Body of pancreas (tissue), 4 donors: Measurements from ENCODE around the gene WDR81. TPM values are rescaled to one million over a fixed set of nuclear protein-coding genes. Genes with fewer than 3 reads are reported as not detected.
A peak's percentile ranks its signal among the peaks of the same experiment; 100 is the strongest.

ENCODE experiments used
- ATAC-seq: fragments of 150-250 bp; one replicate; pipeline ENCODE4 v1.9.1; 2016
- DNase-seq, 4 donors: peaks; one replicate each; pipeline ENCODE4 v3.0.0-alpha.2; 2019
- H3K27ac ChIP-seq, 4 donors: fragments of 200-600 bp; sonication (generic); 1 replicate in 3 of 4; 2 replicates in 1 of 4; pipeline versions ENCODE4 v1.5.1 to v1.6.1; 2016 to 2019; ENCODE audit warnings: mild to moderate bottlenecking in 1 of 4, mixed read lengths in 1 of 4, moderate library complexity in 1 of 4
- H3K27me3 ChIP-seq, 2 donors: fragments of 200-600 bp; sonication (generic); one replicate each; pipeline ENCODE4 v1.6.0; 2016; ENCODE audit warnings: mild to moderate bottlenecking in 1 of 2
- H3K36me3 ChIP-seq, 2 donors: fragments of 200-600 bp; sonication (generic); replicated peaks in 1 of 2; 2 replicates each; pipeline ENCODE4 v1.5.1; 2016; ENCODE audit warnings: low read depth in 2 of 2; ENCODE audit not compliant: insufficient read depth in 1 of 2
- H3K4me1 ChIP-seq: fragments of 200-600 bp; sonication (generic); one replicate; pipeline ENCODE4 v1.6.0; 2016
- H3K4me3 ChIP-seq, 2 donors: fragments of 200-600 bp; sonication (generic); 1 replicate in 1 of 2; 2 replicates in 1 of 2; pipeline ENCODE4 v1.5.1; 2016 to 2019
- H3K9me3 ChIP-seq, 3 donors: fragments of 200-600 bp; sonication (generic); 1 replicate in 2 of 3; 2 replicates in 1 of 3; pipeline ENCODE4 v1.5.1; 2016
- POLR2A ChIP-seq, 3 donors: fragments of 450-650 bp; IDR thresholded peaks; one replicate each; pipeline ENCODE4 v1.6.1; 2016; ENCODE audit warnings: antibody characterized with exemption in 3 of 3, mild to moderate bottlenecking in 2 of 3
- WGBS, 2 donors: methylation state at CpG; one replicate each; pipeline ENCODE4 v1.1.5; 2017; 5-methylcytosine and 5-hydroxymethylcytosine counted together
- intact Hi-C: fragments of 100-400 bp; cut with DNase I; formaldehyde crosslinking; loops from one replicate; pipeline ENCODE4 v1.15.1; 2023
- total RNA-seq, 2 donors: library from RNA; depleted of rRNA; stranded (reverse); fragments of >200 nt; gene quantifications; one replicate each; pipeline ENCODE4 v1.1.0, GENCODE V29; 2016
- TF ChIP-seq, protein P1 (sequence below), 7 experiments: fragments of 450-650 bp in 4 of 7; fragments of 200-600 bp in 3 of 7; sonication (generic) in 3 of 7; IDR thresholded peaks; one replicate each; pipeline ENCODE4 v1.5.1; 2016 to 2019; ENCODE audit warnings: antibody characterized with exemption in 7 of 7

Gene WDR81
- total RNA-seq, 2 donors from 2014 or later: 15.6 to 31.6 TPM

- ATAC-seq (no peak), DNase-seq (no peak)
- Histone ChIP-seq H3K4me3 (no peak overlapping the region), H3K27me3 (no peaks in the 10 kb centered on the region), H3K27ac (no peak overlapping the region), H3K9me3 (no peaks in the 10 kb centered on the region), H3K4me1 (no peaks in the 10 kb centered on the region), H3K36me3 (no peaks in the 10 kb centered on the region)
- intact Hi-C loops: no loop called here
- TF ChIP-seq, protein P1, sequence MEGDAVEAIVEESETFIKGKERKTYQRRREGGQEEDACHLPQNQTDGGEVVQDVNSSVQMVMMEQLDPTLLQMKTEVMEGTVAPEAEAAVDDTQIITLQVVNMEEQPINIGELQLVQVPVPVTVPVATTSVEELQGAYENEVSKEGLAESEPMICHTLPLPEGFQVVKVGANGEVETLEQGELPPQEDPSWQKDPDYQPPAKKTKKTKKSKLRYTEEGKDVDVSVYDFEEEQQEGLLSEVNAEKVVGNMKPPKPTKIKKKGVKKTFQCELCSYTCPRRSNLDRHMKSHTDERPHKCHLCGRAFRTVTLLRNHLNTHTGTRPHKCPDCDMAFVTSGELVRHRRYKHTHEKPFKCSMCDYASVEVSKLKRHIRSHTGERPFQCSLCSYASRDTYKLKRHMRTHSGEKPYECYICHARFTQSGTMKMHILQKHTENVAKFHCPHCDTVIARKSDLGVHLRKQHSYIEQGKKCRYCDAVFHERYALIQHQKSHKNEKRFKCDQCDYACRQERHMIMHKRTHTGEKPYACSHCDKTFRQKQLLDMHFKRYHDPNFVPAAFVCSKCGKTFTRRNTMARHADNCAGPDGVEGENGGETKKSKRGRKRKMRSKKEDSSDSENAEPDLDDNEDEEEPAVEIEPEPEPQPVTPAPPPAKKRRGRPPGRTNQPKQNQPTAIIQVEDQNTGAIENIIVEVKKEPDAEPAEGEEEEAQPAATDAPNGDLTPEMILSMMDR (IDR thresholded peaks at IDR 0.05): no peak
- no peak for TF ChIP-seq POLR2A (IDR thresholded peaks at IDR 0.05)
- WGBS, 2 donors: 93 to 95% methylated on average over 16 to 38 of the region's 38 CpGs
These were observed 9.3 kb downstream of the WDR81 start for GRCh38 chr17:1733759-1734158.

DNA sequence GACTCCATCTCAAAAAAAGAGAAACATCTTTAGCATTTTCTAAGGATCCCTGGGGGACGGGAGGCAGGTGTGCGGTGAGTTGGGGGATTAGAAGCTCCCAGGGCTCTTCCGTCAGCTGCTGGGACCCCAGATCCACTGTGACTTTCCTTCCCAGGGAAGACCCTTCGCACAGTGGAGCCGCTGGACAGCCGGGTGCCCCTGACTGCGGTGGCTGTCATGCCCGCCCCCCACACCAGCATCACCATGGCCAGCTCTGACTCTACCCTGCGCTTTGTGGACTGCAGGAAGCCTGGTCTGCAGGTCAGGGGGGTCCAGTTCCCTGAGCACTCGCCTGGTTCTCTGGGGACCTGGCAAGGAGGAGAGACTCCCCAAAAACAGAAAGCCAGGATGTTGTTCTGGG lies 10.9 kb downstream of the WDR81 start:
- intact Hi-C loops: no loop called here
- H3K9me3 ChIP-seq: no peaks in the 10 kb centered on the region
- no peak for ATAC-seq
- TF ChIP-seq POLR2A (IDR thresholded peaks at IDR 0.05): no peak
- TF ChIP-seq, protein P1 (IDR thresholded peaks at IDR 0.05): no peak
- WGBS, 2 donors: 98 to 100% methylated on average over 7 to 9 of the region's 10 CpGs
- H3K4me1 ChIP-seq: no peaks in the 10 kb centered on the region
- H3K36me3 ChIP-seq: no peaks in the 10 kb centered on the region
- H3K4me3 ChIP-seq: no peak overlapping the region
- no peak overlapping the region for H3K27ac ChIP-seq
- DNase-seq: no peak
- H3K27me3 ChIP-seq: no peaks in the 10 kb centered on the region

GRCh38 chr17:1735834-1736347 lies 11.4 kb downstream of the WDR81 start:
- Histone ChIP-seq H3K27ac (no peak overlapping the region), H3K4me3 (no peak overlapping the region), H3K36me3 (no peaks in the 10 kb centered on the region), H3K4me1 (no peaks in the 10 kb centered on the region), H3K9me3 (no peaks in the 10 kb centered on the region), H3K27me3 (no peaks in the 10 kb centered on the region)
- intact Hi-C loops: no loop called here
- WGBS, 2 donors: 90 to 96% methylated on average over 4 to 11 of the region's 17 CpGs
- ATAC-seq (no peak), DNase-seq (no peak)
- no peak for TF ChIP-seq POLR2A (IDR thresholded peaks at IDR 0.05)
- TF ChIP-seq, protein P1 (IDR thresholded peaks at IDR 0.05): no peak

DNA sequence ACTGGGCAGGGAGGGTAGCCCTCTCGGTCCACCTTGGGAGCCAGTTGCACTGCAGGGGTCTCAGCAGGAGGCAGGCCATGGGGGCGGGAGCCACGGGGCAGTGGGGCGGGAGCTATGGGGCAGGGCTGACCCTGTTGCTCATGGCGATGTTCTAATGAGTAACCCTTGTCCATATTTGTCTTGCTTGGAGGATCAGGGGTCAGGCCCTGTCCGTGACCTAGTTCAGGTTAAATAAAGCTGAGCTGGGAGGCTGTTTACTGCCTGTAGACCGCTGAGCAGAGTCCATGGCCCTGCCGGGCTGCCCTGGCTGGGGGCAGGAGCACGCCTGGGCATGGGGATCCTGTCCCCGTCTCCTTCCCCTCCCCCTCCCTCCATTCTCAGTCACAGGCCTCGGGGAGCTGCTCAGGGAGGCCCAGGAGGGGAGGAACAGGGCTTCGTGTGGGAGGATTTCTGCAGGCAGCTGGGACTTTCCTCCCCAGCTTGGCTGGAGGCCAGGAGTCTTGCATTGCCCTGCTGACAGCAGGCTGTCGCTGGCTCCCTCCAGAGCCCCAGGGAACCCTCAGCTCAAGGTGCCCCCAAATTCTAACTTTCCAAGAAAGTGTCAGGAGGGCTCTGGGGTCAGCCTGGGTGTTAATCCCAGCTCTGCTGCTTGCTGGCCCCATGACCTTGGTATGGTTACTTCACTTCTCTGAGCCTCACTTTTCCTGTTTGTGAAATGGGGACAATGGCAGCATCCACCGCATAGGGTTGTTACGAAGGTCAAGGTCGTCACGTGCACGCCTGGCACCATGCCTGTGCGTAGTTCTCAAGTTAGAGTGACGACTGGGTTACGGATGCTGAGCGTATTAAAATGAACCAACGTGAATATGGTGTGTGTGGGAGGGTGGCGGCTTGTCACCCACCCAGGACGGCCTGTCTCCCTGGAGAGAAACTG lies 12.1 kb downstream of the WDR81 start:
- peak in 3 of 4 donors; percentile 49 to 74 (median 56) for DNase-seq

More for the DNA sequence above, 12.1 kb downstream of the WDR81 start:
- Histone ChIP-seq H3K4me1 (no peaks in the 10 kb centered on the region), H3K4me3 (no peak overlapping the region), H3K27me3 (no peaks in the 10 kb centered on the region), H3K27ac (no peak overlapping the region), H3K9me3 (no peaks in the 10 kb centered on the region), H3K36me3 (no peaks in the 10 kb centered on the region)
- peak; percentile 21 for ATAC-seq
- WGBS, 2 donors: 71 to 76% methylated on average over 12 to 23 of the region's 25 CpGs
- TF ChIP-seq, protein P1 (IDR thresholded peaks at IDR 0.05): no peak
- no peak for TF ChIP-seq POLR2A (IDR thresholded peaks at IDR 0.05)
- intact Hi-C loops: no loop called here
